HL-60 (cell line): ENCODE measurements around the gene ACVR2B.

Experiments used
- GABPA ChIP-seq: IDR thresholded peaks from 2 replicates; pipeline ENCODE4 v1.6.1; 2012; ENCODE audit warnings: low read depth
- POLR2AphosphoS5 ChIP-seq: IDR thresholded peaks from 2 replicates; pipeline ENCODE4 v1.6.1; 2012; ENCODE audit warnings: low read depth
- SPI1 ChIP-seq: IDR thresholded peaks from 2 replicates; pipeline ENCODE4 v1.6.1; 2012; ENCODE audit warnings: low read depth, mild to moderate bottlenecking, borderline replicate concordance
- TF ChIP-seq, protein P1 (sequence below): IDR thresholded peaks from one replicate; pipeline ENCODE4 v1.5.1; 2011; ENCODE audit warnings: low read length, control low read depth, inconsistent platforms; ENCODE audit not compliant: insufficient read depth
- TF ChIP-seq, protein P2 (sequence below): IDR thresholded peaks from 2 replicates; pipeline ENCODE4 v1.6.1; 2012; ENCODE audit warnings: low read depth; ENCODE audit not compliant: insufficient replicate concordance

DNA sequence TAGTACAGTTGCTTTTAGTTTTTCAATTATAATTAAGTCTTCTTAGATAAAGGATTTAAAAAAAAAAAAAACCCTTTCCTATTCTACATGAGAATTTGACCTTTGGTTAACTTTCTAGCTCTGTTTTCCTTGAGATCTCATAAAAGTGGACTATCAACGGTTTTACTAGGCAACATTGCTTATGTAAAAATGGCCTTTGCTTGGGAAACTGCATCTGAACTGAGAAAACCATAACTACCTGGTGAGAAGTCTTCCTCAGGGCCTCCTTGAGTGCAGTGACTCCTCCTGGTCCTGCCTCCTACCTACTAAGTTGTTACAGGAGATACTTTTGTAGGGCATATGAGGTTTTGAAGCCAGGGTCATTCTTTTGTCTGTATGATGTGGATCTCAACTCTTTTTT is 42.1 kb upstream of the ACVR2B start:
- TF ChIP-seq, protein P1, sequence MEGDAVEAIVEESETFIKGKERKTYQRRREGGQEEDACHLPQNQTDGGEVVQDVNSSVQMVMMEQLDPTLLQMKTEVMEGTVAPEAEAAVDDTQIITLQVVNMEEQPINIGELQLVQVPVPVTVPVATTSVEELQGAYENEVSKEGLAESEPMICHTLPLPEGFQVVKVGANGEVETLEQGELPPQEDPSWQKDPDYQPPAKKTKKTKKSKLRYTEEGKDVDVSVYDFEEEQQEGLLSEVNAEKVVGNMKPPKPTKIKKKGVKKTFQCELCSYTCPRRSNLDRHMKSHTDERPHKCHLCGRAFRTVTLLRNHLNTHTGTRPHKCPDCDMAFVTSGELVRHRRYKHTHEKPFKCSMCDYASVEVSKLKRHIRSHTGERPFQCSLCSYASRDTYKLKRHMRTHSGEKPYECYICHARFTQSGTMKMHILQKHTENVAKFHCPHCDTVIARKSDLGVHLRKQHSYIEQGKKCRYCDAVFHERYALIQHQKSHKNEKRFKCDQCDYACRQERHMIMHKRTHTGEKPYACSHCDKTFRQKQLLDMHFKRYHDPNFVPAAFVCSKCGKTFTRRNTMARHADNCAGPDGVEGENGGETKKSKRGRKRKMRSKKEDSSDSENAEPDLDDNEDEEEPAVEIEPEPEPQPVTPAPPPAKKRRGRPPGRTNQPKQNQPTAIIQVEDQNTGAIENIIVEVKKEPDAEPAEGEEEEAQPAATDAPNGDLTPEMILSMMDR, result no peak
- TF ChIP-seq GABPA (no peak), POLR2AphosphoS5 (no peak), SPI1 (no peak)
- TF ChIP-seq, protein P2, sequence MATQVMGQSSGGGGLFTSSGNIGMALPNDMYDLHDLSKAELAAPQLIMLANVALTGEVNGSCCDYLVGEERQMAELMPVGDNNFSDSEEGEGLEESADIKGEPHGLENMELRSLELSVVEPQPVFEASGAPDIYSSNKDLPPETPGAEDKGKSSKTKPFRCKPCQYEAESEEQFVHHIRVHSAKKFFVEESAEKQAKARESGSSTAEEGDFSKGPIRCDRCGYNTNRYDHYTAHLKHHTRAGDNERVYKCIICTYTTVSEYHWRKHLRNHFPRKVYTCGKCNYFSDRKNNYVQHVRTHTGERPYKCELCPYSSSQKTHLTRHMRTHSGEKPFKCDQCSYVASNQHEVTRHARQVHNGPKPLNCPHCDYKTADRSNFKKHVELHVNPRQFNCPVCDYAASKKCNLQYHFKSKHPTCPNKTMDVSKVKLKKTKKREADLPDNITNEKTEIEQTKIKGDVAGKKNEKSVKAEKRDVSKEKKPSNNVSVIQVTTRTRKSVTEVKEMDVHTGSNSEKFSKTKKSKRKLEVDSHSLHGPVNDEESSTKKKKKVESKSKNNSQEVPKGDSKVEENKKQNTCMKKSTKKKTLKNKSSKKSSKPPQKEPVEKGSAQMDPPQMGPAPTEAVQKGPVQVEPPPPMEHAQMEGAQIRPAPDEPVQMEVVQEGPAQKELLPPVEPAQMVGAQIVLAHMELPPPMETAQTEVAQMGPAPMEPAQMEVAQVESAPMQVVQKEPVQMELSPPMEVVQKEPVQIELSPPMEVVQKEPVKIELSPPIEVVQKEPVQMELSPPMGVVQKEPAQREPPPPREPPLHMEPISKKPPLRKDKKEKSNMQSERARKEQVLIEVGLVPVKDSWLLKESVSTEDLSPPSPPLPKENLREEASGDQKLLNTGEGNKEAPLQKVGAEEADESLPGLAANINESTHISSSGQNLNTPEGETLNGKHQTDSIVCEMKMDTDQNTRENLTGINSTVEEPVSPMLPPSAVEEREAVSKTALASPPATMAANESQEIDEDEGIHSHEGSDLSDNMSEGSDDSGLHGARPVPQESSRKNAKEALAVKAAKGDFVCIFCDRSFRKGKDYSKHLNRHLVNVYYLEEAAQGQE, result no peak
